H54 (cell line): ENCODE measurements around the gene OPHN1.
"Not testable (repeated sequence)": the region's sequence is repeated elsewhere in the genome, so short reads cannot be mapped to it uniquely, and the experiment has no call there.

Experiments
- DNase-seq: peaks from one replicate; pipeline ENCODE4 v3.0.0; 2011; ENCODE audit warnings: low spot score, mixed read lengths; ENCODE audit not compliant: insufficient read length
- FAIRE-seq: peaks from 3 replicates; lab custom pipeline; 2011; peaks lifted over from hg19 to GRCh38; lab: Jason Lieb, UNC
- POLR2A ChIP-seq: IDR thresholded peaks from 2 replicates; pipeline ENCODE4 v1.6.1; 2011; ENCODE audit warnings: low read depth, mild to moderate bottlenecking, low read length

Gene OPHN1

DNA sequence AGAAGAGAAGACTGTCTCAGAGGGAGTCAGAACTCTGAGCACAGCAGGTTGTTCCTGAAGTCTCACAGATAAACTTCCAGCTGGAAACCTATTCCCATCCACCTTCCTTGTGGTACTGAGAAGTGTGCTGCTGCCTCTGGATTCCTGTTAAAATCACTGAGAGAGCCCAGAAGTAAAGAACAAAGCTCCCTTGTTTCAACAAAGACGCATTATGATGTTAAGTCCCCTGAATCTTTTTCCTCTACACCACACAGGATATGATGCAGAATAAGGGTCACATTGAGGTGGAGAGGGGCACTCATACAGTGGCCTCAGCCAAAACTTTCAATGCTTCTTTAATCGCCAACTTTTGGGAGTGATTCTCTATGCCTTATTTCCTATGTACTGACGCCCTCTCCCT lies 321.0 kb downstream of the OPHN1 start:
- FAIRE-seq, result peak; percentile 62
- peak; percentile 5 for DNase-seq
- no peak for TF ChIP-seq POLR2A

- FAIRE-seq (no peak), DNase-seq (no peak)
- TF ChIP-seq POLR2A, result no peak
These were observed 324.1 kb downstream of the OPHN1 start for GRCh38 chrX:68109162-68109561.

- no peak for FAIRE-seq
- DNase-seq, result no peak
- TF ChIP-seq POLR2A, result no peak
These were observed 334.9 kb downstream of the OPHN1 start for GRCh38 chrX:68098431-68098830.

DNA sequence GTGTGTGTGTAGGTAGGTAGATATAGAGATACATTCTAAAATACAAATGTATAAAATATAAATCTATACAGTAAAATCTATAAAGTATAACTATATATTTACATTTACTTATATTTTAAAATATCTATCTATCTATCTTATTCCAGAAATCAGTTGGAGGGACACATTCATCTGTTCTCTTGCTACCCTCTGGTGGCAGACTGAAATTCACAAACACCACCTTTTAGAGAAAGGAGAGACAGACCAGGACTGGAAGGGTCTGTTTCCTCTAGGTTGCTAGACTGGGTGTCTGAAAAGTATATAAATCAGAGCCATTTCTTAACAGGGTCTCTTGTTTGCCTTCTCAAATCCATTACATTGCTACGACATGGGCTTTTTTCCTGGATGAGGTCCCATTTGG lies 343.0 kb downstream of the OPHN1 start:
- DNase-seq (no peak), FAIRE-seq (no peak)
- no peak for TF ChIP-seq POLR2A

DNA sequence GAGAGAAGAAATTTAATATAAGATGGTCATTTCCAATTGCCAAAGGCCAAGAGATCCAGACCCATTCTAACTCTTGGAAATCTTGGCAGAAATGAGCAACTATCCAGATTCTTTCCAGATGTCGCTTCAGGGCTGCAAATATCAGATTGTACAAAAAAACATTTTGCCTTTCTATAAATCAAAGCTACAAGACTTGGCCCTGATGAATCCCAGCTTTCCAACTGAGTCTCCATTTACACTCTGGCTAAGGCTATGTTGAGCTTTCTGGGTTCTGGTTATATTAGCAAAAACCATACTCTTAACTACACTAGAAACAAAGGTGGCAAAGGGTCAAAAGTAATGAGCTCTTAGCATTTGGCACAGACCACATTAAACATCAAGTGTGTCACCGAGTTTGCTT lies 345.8 kb downstream of the OPHN1 start:
- DNase-seq, result no peak
- no peak for FAIRE-seq
- TF ChIP-seq POLR2A, result no peak

DNA sequence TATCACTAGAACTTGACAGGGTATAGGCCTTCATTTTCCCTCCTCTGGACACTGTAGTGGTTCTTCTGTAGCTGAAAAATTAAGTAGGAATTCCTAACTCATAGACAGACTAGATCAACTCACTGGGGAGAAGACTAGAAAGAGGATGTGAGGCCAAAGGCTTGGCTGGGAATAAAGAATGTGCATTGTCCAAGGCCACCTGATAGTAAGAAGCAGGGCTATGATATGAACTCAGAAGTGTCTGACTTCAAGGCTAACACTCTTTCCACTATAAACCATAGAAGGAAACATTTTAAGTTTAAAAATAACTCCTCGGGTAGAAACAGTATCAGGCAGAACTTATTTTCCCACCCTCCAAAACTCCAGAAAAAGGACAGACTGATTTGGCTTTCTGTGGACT lies 346.6 kb downstream of the OPHN1 start:
- no peak for TF ChIP-seq POLR2A
- FAIRE-seq (no peak), DNase-seq (no peak)

DNA sequence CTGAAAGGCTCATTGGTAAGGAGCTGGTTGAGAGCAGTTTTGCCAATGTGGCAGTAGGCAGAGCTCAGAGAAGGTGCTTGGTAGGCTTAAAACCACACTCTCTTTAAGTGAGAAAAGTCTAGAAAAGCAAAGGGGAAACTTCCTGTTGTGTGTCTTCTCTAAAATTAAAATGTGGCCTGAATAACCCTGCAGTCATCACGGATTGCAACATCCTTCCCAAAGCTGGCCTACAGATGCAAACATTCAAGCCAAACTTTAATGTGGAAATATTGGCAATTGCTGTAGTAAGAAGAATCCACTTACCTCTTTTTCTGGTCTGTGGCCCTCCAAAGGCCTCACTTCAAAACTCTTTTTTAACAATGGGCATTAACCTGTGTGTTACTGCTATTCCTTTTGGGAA lies 348.5 kb downstream of the OPHN1 start:
- FAIRE-seq, result no peak
- DNase-seq, result no peak
- no peak for TF ChIP-seq POLR2A

DNA sequence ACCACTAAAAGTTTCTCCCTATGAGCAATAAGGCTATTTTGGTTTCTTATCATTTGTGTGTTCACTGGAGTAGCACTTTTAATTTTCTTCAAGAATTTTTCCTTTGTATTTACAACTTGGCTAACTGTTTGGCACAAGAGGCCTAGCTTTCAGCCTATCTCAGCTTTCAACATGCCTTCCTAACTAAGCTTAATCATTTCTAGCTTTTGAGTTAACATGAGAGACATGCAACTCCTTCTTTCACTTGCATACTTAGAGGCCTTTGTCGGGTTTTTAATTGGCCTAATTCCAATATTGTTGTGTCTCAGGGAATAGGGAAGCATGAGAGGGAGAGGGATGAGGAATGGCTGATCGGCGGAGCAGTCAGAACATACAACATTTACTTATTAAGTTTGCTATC lies 349.8 kb downstream of the OPHN1 start:
- FAIRE-seq (no peak), DNase-seq (no peak)
- TF ChIP-seq POLR2A, result no peak

- no peak for FAIRE-seq
- no peak for TF ChIP-seq POLR2A
- no peak for DNase-seq
These were observed 353.3 kb downstream of the OPHN1 start for GRCh38 chrX:68079961-68080360.

GRCh38 chrX:68078801-68079200 lies 354.5 kb downstream of the OPHN1 start:
- DNase-seq, FAIRE-seq: not testable (repeated sequence)

GRCh38 chrX:68077378-68077777 lies 355.9 kb downstream of the OPHN1 start:
- TF ChIP-seq POLR2A, result no peak
- FAIRE-seq (no peak), DNase-seq (no peak)

- no peak for TF ChIP-seq POLR2A
- DNase-seq (no peak), FAIRE-seq (no peak)
These were observed 361.3 kb downstream of the OPHN1 start for GRCh38 chrX:68072041-68072440.

DNA sequence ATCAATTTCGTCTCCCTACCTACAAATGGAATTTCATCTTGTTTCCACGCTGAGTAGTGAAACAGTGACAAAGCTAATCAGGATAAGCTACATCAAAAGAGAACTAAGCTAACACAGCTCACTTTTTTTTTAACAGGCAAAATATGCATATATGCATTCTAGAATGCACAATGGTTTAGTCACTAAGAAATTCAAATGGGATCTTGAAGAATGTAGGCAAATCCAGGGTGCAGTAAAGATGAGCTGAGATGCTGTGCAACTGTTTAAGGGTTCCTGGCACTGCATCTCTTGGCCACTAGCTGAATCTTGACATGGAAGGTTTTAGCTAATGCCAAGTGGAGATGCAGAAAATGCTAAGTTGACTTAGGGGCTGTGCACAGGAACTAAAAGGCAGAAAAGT lies 363.2 kb downstream of the OPHN1 start:
- not testable (repeated sequence) for FAIRE-seq, DNase-seq

GRCh38 chrX:68061206-68061535 lies 372.1 kb downstream of the OPHN1 start:
- FAIRE-seq, result no peak
- no peak for DNase-seq
- TF ChIP-seq POLR2A, result no peak

GRCh38 chrX:68060506-68061205 lies 372.6 kb downstream of the OPHN1 start:
- TF ChIP-seq POLR2A, result no peak
- DNase-seq (no peak), FAIRE-seq (no peak)

DNA sequence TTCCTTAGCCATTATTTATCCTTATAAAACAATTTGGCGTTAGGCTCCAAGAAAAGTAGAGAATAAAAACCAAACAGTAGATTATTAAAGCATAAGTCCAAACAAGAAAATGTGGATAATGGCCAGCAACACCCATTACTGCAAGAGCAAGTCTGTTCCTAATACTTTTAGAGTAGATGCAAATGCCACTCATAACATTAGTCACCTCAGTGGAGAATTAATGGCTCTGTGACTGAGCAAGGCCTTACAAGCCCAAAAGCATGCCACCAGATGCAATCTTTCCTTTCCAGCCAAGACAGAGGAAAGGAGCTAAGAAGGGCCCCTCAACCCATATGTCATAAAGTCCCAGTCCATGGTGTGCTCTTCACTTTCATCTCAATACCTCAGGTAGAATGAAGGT lies 373.8 kb downstream of the OPHN1 start:
- no peak for TF ChIP-seq POLR2A
- FAIRE-seq, result no peak
- DNase-seq, result no peak
